ENCODE measurements around the gene CDH13.

DNA sequence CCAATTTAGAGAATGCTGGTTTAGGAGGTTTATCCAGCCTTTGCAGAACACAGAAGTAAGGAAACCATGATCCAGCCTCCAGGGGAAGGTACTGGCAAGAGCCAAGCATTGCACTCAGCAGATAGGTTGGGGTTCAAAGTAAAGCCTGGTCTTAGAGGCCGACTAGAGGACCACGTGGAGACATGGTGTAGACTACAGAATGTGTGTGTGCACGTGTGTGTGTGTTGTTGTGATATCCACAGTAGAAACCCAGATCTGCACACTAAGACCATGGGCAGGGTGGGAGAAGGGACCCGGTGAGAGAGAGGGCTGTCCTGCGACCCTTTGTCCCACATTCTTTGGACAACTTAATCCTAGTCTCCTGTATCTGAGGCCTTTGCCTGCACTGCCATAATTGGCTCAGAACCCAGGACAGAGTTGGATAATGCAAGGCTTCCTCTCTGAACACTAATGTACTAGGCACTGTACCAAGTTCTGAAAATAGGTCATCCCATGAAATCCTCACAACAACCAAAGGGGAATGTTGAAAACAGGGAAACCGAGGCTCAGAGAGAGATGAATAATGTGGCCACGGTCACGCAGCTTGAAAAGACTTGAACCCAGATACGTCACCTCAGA lies 855.9 kb downstream of the CDH13 start:
- TF ChIP-seq POLR2A (IDR thresholded peaks at IDR 0.05): no peak
- TF ChIP-seq, protein P1, sequence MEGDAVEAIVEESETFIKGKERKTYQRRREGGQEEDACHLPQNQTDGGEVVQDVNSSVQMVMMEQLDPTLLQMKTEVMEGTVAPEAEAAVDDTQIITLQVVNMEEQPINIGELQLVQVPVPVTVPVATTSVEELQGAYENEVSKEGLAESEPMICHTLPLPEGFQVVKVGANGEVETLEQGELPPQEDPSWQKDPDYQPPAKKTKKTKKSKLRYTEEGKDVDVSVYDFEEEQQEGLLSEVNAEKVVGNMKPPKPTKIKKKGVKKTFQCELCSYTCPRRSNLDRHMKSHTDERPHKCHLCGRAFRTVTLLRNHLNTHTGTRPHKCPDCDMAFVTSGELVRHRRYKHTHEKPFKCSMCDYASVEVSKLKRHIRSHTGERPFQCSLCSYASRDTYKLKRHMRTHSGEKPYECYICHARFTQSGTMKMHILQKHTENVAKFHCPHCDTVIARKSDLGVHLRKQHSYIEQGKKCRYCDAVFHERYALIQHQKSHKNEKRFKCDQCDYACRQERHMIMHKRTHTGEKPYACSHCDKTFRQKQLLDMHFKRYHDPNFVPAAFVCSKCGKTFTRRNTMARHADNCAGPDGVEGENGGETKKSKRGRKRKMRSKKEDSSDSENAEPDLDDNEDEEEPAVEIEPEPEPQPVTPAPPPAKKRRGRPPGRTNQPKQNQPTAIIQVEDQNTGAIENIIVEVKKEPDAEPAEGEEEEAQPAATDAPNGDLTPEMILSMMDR (IDR thresholded peaks at IDR 0.05): no peak

Data from Peyer's patch (tissue), 4 donors.